GM18870 (cell line): ENCODE results near the gene GLE1.
"Not testable (repeated sequence)": the region's sequence is repeated elsewhere in the genome, so short reads cannot be mapped to it uniquely, and the experiment has no call there.

Source experiments
- ATAC-seq: cut with Tn5 transposase; IDR thresholded peaks from one replicate; pipeline ENCODE4 v1.9.1; 2021; ENCODE audit warnings: moderate library complexity; ENCODE audit not compliant: unreplicated experiment

Gene GLE1

DNA sequence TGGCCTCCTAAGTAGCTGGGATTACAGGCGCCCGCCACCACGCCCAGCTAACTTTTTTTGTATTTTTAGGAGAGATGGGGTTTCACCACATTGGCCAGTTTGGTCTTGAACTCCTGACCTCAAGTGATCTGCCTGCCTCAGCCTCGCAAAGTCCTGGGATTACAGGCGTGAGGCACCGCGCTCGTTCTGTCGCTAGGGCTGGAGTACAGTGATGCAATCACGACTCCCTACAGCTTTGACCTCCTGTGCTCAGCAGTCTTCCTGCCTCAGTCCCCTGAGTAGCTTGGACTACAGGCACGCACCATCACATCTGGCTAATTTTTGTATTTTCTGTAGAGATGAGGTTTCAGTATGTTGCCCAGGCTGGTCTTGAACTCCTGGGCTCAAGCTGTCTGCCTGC lies 82.4 kb downstream of the GLE1 start:
- ATAC-seq, result not testable (repeated sequence)

DNA sequence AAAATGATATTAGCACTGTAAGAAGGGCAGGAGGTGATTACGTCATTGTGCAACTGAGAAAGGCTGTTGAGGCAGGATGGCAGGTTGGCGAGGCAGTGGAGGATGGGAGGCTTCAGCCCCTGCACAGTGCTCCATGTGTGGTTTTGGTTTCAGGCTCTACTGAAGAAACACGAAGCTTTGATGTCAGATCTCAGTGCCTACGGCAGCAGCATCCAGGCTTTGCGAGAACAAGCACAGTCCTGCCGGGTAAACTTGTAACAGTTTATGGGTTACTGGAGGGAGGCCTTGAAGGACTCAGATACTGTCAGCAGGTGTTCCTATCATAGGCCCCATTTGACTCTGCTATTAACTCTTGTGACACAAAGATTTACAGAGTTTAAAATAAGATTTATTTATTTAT lies 82.9 kb downstream of the GLE1 start:
- no peak for ATAC-seq

DNA sequence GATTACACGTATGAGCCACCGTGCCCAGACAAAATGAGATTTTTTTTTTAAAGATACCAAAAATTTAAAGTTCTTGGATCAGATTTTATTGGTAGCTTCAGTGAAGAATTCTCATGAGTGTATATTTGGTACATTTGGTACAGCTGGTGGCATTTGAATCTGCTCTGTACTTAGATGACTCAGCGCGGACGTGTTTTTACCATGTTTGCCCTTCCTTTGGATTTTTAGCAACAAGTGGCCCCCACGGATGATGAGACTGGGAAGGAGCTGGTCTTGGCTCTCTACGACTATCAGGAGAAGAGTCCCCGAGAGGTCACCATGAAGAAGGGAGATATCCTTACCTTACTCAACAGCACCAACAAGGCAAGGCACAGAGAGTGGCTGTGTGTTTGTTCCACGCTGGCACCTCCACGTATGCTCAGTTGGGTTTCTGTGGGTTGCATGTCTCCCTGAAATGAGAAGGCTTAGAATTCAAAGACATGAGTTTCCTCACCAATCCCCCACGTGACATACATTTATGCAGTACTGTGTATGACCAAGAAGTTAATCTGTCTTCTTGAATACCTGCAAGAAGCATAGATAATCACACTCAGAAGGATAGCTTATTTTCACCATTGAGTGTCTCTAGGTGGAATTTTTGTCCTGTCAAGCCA lies 84.2 kb downstream of the GLE1 start:
- no peak for ATAC-seq
